ENCODE measurements around the gene KAZN.

Gene KAZN

DNA sequence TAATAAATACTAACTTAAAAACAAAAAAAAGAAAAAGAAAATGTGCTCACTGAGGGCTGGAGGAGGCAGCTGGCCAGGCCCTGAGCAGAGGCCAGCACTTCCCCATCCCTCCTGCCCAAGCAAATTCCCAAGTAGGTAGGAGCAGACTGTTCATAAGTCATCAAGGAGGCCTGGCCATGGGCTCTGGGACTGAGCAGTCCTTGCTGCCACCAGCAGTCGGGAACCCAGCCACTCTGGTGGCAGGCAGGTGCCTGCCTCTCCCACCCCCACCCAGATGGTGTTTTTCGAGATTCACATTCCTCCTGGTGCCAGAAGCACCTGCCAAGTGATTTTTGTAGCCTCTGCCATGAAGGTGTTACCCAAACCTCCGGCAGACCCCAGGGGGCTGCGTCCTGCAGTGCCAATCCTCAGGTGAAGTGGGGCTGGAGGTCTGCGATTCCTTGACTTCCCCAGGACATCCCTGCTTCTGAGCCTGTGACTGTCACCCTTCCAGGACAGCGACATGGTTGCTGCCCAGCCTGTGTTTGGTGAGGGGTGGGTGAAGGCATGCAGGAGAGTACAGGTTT is 350.9 kb downstream of the KAZN start:
- no peak for DNase-seq (ENCODE audit: low spot score)
- in situ Hi-C loops (cut with MboI; ENCODE audit: low sequenced_read_pairs, unreplicated experiment) = no loop called here
- TF ChIP-seq, protein P1, sequence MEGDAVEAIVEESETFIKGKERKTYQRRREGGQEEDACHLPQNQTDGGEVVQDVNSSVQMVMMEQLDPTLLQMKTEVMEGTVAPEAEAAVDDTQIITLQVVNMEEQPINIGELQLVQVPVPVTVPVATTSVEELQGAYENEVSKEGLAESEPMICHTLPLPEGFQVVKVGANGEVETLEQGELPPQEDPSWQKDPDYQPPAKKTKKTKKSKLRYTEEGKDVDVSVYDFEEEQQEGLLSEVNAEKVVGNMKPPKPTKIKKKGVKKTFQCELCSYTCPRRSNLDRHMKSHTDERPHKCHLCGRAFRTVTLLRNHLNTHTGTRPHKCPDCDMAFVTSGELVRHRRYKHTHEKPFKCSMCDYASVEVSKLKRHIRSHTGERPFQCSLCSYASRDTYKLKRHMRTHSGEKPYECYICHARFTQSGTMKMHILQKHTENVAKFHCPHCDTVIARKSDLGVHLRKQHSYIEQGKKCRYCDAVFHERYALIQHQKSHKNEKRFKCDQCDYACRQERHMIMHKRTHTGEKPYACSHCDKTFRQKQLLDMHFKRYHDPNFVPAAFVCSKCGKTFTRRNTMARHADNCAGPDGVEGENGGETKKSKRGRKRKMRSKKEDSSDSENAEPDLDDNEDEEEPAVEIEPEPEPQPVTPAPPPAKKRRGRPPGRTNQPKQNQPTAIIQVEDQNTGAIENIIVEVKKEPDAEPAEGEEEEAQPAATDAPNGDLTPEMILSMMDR (IDR thresholded peaks at IDR 0.05; ENCODE audit: borderline replicate concordance, control extremely low read depth, extremely low read depth, insufficient read depth, missing control alignments) = no peak

DNA sequence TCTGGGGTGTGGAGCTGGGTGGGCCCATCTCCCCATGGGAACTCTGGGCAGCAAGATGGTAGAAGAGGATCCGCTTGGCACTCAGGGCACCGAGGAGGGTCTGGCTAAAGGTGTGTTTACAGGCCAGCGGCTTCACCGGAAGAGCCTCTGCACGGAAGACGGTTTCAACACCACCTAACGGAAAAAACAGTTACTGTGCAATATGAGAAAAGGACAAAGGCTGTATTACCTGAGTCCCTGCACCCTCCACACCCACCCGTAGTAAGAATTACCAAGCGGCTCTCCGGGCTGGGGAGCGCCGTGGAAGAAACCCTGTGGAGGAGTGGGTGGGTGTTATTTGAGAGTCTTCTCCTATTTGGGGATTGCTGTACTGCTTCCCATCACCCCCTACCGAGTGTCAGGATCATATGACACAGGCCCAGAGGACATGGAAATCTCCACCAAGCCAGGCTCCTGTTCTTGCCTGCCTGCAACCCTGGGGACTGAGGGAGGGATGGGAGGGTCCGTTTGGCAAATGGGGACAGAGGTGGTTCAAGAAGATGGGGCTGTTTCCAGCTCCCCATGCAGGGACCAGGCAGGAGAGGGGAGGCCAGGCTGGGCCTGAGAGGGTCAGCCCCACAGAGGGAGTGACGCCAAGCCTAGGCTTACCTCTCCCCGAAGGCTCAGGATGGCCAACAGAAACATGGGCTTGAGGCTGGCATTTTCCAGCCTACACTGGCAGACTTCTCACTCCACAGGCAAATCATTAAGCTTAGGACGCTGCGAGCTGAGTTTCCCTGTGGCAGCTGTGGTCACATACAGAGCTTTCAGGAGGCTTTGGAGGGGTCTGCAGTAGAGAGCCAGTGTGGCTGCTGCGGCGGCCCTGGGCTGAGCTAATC is 351.6 kb downstream of the KAZN start:
- DNase-seq (ENCODE audit: low spot score) = no peak
- in situ Hi-C loops (cut with MboI; ENCODE audit: low sequenced_read_pairs, unreplicated experiment) = no loop called here
- TF ChIP-seq, protein P1 (IDR thresholded peaks at IDR 0.05; ENCODE audit: borderline replicate concordance, control extremely low read depth, extremely low read depth, insufficient read depth, missing control alignments) = no peak

DNA sequence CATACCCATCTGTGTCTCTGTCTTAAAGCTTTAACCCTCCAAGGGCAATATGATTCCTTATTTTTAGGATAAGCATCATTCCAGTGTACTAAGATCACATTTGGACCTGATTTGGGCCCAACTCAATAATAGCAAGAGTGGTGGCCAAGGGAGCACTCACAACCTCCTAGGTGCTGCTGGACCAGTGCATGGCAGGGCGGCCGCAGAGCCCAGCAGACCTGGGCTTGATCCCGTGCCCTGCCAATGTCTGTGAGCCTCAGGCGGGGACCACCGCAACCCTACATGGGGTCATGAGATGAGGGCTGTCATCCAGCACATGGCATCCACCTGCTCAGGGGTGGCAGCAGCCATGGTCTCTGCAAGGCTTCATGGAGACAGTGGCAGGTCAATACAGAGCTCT is 353.3 kb downstream of the KAZN start:
- DNase-seq (ENCODE audit: low spot score) = no peak
- in situ Hi-C loops (cut with MboI; ENCODE audit: low sequenced_read_pairs, unreplicated experiment) = no loop called here
- TF ChIP-seq, protein P1 (IDR thresholded peaks at IDR 0.05; ENCODE audit: borderline replicate concordance, control extremely low read depth, extremely low read depth, insufficient read depth, missing control alignments) = no peak

DNA sequence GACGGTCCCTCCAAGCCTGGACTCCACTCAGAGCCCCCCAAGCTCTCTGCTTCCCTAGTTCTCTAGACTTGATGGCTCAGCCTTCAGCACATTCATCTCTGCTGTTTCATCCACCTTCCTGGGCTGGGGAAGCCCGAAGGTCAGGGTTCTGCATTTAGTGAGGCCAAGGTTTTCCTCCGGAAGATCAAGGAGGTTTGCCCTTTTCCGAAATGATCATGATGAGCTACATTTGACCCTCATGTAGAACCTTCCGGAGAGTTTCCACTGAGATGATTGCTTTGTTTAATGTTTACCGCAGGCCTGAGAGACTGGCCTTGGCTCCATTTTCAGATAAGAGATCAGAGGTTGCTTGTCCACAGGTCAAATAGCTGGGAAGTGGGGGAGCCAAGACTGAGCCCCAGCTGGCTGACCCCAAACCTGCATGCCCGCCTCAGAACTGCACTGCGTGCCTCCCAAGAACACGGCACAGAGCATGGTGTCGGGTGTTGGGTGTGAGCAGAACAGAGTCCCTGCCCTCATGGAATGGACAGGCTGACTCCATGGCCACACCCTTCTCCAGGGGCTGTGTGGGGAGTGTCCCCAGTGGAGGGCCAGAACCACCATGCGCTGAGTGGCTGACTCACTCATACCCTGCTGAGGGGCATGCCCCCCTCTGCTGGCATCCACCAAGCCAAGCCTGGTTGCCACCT is 354.3 kb downstream of the KAZN start:
- DNase-seq (ENCODE audit: low spot score) = no peak
- in situ Hi-C loops (cut with MboI; ENCODE audit: low sequenced_read_pairs, unreplicated experiment) = no loop called here
- TF ChIP-seq, protein P1 (IDR thresholded peaks at IDR 0.05; ENCODE audit: borderline replicate concordance, control extremely low read depth, extremely low read depth, insufficient read depth, missing control alignments) = no peak

DNA sequence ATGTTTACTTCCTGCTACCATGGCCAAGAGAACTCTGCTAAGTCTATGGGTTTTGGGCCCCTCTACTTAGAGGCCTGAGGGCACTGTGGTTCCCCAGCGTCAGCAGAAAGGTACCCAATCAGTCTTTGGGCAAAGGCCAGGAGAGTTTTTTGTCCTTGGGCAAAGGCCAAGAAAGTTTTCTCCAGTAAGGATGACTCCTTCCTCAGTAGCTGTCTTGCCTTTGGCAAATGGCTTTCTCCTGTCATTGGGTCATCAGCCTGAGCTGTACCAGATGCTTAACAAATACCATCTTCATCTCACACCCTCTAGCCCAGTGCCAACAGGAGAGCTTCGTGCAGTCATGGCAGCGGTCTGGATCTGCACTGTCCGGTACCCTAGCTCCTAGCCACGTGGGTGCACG is 355.7 kb downstream of the KAZN start:
- in situ Hi-C loops (cut with MboI; ENCODE audit: low sequenced_read_pairs, unreplicated experiment) = no loop called here
- TF ChIP-seq, protein P1 (IDR thresholded peaks at IDR 0.05; ENCODE audit: borderline replicate concordance, control extremely low read depth, extremely low read depth, insufficient read depth, missing control alignments) = no peak
- DNase-seq (ENCODE audit: low spot score) = no peak

DNA sequence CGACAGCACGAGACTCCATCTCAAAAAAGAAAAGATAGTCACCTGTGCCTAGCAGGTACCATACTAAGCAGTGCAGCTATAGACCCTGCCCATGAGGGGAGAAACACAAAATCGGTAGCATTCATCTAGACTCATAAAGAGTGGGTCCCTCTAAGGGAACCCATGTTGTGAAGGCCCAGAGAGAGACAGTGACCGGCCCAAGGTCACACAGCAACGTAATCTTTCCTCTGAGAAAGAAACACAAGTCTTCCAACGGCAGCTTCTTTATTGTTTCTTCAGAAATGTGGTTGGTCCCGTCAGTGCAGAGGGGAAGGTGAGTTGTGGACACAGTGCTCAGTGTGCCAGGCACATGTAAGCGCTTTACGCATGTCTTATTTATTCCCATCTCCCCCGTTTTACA is 356.4 kb downstream of the KAZN start:
- TF ChIP-seq, protein P1 (IDR thresholded peaks at IDR 0.05; ENCODE audit: borderline replicate concordance, control extremely low read depth, extremely low read depth, insufficient read depth, missing control alignments) = no peak
- in situ Hi-C loops (cut with MboI; ENCODE audit: low sequenced_read_pairs, unreplicated experiment) = no loop called here

More for the DNA sequence above, 356.4 kb downstream of the KAZN start:
- DNase-seq (ENCODE audit: low spot score) = no peak
